Kidney epithelial cell (primary cell): ENCODE data around the gene ST3GAL4. TPM values are rescaled to one million over a fixed set of nuclear protein-coding genes. Genes with fewer than 3 reads are reported as not detected.

Experiments used
- DNase-seq: peaks from one replicate; pipeline ENCODE4 v3.0.0-alpha.2; 2010; ENCODE audit warnings: low read depth
- H3K27me3 ChIP-seq: 2 replicates; pipeline ENCODE4 v1.6.0; 2011; ENCODE audit warnings: low read length; ENCODE audit not compliant: control insufficient read depth, insufficient read depth
- H3K36me3 ChIP-seq: 2 replicates; pipeline ENCODE4 v1.5.1; 2011; ENCODE audit warnings: low read length; ENCODE audit not compliant: control insufficient read depth, insufficient read depth
- H3K4me3 ChIP-seq: 2 replicates; pipeline ENCODE4 v1.5.1; 2011; ENCODE audit warnings: low read depth, mild to moderate bottlenecking, control low read depth, low read length
- total RNA-seq: library from RNA; depleted of rRNA; stranded (reverse); fragments of >200 nt; gene quantifications from 2 replicates; pipeline ENCODE4 v1.2.3, GENCODE V29; 2015
- TF ChIP-seq, protein P1 (sequence below): IDR thresholded peaks from 2 replicates; pipeline ENCODE4 v1.5.1; 2011; ENCODE audit warnings: mild to moderate bottlenecking, moderate library complexity, low read length, control low read depth, inconsistent platforms; ENCODE audit not compliant: insufficient read depth, poor library complexity, severe bottlenecking

The ST3GAL4 gene
- total RNA-seq, 1 donor from 2014 or later, result 12.7 TPM

GRCh38 chr11:126341760-126342161, 13.7 kb upstream of the ST3GAL4 start:
- no peaks in the 10 kb centered on the region for H3K27me3 ChIP-seq
- no peaks in the 10 kb centered on the region for H3K36me3 ChIP-seq
- no peak overlapping the region for H3K4me3 ChIP-seq
- TF ChIP-seq, protein P1, sequence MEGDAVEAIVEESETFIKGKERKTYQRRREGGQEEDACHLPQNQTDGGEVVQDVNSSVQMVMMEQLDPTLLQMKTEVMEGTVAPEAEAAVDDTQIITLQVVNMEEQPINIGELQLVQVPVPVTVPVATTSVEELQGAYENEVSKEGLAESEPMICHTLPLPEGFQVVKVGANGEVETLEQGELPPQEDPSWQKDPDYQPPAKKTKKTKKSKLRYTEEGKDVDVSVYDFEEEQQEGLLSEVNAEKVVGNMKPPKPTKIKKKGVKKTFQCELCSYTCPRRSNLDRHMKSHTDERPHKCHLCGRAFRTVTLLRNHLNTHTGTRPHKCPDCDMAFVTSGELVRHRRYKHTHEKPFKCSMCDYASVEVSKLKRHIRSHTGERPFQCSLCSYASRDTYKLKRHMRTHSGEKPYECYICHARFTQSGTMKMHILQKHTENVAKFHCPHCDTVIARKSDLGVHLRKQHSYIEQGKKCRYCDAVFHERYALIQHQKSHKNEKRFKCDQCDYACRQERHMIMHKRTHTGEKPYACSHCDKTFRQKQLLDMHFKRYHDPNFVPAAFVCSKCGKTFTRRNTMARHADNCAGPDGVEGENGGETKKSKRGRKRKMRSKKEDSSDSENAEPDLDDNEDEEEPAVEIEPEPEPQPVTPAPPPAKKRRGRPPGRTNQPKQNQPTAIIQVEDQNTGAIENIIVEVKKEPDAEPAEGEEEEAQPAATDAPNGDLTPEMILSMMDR, result no peak
- DNase-seq, result no peak

- Histone ChIP-seq H3K36me3 (no peaks in the 10 kb centered on the region), H3K27me3 (no peaks in the 10 kb centered on the region), H3K4me3 (no peak overlapping the region)
- TF ChIP-seq, protein P1, result no peak
- DNase-seq, result no peak
Measured at GRCh38 chr11:126343051-126343450, 12.4 kb upstream of the ST3GAL4 start.

DNA sequence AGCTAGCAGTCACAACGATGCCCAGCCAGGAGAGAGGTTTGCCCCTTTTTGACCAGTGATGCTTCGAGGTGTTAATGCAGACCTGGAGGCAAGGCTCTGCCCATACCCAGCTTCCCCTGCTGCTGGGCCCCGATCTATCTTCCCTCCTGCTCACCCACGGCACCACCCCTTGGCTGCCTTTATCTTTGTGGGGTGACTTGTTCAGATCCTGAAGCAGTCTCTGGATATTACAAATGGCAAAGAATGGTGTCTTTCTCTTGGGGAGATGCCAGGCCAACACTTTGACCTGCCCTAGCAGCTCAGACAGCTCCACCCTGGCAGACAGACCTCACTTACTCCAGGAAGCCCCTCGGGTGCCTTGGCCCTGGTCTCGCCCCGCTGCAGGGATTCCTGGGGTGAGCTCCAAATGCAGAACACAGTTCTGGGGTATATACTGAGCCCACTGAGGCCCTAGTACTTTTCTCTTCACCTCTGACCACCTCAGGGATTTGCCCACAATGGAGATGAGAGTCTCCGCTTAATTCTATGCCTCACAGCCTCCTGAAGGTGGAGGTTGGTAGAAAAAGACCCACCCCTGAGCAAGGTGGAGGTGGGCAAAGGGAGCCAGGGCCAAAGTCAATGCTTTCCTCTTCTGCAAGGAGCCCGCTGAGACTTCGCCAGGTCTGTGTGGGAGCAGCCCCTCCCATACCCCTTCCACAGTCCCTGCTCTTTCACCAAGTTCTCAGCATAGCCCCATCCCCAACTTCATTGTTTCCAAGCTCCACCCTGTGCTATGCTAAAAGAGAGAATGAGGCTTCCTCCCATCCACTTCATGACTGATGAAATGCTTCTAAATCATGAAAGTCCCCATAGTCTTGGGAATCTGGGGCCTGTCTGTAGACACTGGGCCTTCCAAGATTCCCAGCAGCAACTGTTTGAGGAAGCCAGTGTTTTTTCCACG, 11.1 kb upstream of the ST3GAL4 start:
- Histone ChIP-seq H3K36me3 (no peaks in the 10 kb centered on the region), H3K27me3 (no peaks in the 10 kb centered on the region), H3K4me3 (no peak overlapping the region)
- DNase-seq, result no peak
- TF ChIP-seq, protein P1, result no peak

- no peaks in the 10 kb centered on the region for H3K36me3 ChIP-seq
- no peaks in the 10 kb centered on the region for H3K27me3 ChIP-seq
- DNase-seq, result no peak
- H3K4me3 ChIP-seq, result no peak overlapping the region
- TF ChIP-seq, protein P1, result no peak
Measured at GRCh38 chr11:126345283-126345682, 10.2 kb upstream of the ST3GAL4 start.

- H3K4me3 ChIP-seq, result no peak overlapping the region
- DNase-seq, result no peak
- H3K27me3 ChIP-seq, result no peaks in the 10 kb centered on the region
- H3K36me3 ChIP-seq, result no peaks in the 10 kb centered on the region
- TF ChIP-seq, protein P1, result no peak
Measured at GRCh38 chr11:126345759-126346585, 9.5 kb upstream of the ST3GAL4 start.
